GM12892 (cell line): ENCODE results near the gene ATP8B3.

Experiments
- DNase-seq: peaks from one replicate; pipeline ENCODE4 v3.0.0; 2011; ENCODE audit not compliant: insufficient read length
- FAIRE-seq: peaks from 2 replicates; lab custom pipeline; 2011; peaks lifted over from hg19 to GRCh38; lab: Jason Lieb, UNC
- POLR2A ChIP-seq: IDR thresholded peaks from 2 replicates; pipeline ENCODE4 v1.6.1; 2011; ENCODE audit warnings: low read depth, low read length, control low read depth
- POLR2AphosphoS5 ChIP-seq: IDR thresholded peaks from 2 replicates; pipeline ENCODE4 v1.6.1; 2011; ENCODE audit warnings: low read depth, low read length, control low read depth
- TAF1 ChIP-seq: IDR thresholded peaks from 2 replicates; pipeline ENCODE4 v1.6.1; 2011; ENCODE audit warnings: low read depth, mild to moderate bottlenecking, control low read depth, low read length, borderline replicate concordance

The ATP8B3 gene

DNA sequence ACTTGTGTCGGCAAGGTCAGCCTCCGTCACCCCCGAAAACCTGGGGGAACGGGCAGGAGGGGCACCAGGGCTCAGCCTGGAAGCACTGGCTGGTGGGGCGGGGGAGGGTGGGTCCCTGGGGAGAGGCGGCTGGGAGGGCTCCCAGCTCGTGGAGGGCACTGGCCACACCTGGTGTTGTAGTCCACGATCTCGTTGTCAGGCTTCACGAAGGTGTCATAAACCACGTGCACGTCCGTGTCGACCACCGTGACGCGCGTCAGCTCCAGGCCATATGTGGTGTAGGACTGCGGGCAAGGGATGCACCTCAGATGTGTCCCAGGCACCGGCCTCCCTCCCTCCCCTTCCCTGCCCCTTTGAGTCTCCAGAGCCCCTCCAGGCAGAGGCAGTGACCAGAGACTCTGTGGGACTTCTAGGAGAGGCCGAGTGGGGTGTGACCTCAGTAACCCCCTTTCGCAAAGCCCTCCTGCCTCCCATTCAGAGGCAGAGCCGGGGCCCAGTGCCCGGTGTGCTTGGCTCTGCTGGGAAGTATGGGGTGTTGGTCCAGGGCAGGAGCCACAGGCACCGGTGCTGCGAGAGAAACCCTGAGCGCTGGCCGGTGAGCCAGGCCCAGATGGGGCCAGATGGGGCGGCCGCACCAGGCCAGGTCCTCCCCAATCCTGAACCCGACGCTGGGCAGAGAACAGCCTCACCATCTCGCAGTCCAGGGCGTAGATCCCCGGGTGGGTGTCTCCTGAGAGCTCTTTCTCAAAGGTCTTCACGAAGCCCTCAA is 4.6 kb upstream of the ATP8B3 start:
- DNase-seq, result no peak
- FAIRE-seq, result no peak

DNA sequence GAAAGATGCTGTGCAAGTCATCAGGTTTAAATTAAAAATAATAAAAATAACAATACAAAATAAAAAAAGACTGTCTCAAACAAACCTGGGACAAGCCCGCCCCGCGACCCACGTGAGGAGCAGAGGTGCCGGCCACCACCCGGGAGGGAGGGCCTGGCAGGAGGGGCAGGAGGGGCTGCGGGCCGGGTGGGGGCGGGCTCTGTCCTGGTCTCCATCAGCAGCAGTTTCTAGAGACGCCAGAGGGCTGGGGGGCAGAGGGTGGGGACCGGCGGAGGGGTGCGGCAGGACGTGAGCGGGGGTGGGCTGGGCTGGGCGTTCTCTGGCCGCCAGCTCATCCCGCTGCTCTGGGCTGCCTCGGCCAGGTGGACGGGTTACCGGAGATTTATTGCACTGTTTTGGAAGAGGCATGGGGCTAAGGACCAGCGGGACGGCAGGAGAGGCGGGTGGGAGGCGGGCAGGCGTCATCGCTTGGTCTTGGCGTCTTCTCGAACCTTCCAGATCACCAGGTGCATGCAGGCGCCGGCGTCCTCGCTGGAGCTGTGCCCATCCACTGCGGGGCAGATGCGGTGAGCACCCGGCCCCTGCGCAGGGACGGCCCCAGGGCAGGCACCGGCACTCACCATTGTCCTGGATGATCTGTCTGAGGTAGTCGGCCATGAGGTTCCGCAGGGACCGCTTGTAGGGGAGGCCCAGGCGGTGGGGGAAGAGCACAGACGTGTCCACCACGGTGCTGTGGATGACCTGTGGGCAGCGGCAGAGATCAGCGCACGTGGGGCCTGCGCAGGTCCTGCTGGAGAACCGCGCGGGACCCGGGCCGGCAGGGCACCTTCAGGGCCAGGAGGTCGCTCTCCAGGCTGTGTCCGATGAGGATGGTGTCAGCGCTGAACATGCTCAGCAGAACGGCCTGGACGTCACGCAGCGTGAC is 3.8 kb upstream of the ATP8B3 start:
- TF ChIP-seq POLR2A (no peak), POLR2AphosphoS5 (no peak), TAF1 (no peak)
- FAIRE-seq (no peak), DNase-seq (no peak)

More for the DNA sequence above, 4.6 kb upstream of the ATP8B3 start:
- TF ChIP-seq POLR2AphosphoS5 (no peak), TAF1 (no peak), POLR2A (no peak)

DNA sequence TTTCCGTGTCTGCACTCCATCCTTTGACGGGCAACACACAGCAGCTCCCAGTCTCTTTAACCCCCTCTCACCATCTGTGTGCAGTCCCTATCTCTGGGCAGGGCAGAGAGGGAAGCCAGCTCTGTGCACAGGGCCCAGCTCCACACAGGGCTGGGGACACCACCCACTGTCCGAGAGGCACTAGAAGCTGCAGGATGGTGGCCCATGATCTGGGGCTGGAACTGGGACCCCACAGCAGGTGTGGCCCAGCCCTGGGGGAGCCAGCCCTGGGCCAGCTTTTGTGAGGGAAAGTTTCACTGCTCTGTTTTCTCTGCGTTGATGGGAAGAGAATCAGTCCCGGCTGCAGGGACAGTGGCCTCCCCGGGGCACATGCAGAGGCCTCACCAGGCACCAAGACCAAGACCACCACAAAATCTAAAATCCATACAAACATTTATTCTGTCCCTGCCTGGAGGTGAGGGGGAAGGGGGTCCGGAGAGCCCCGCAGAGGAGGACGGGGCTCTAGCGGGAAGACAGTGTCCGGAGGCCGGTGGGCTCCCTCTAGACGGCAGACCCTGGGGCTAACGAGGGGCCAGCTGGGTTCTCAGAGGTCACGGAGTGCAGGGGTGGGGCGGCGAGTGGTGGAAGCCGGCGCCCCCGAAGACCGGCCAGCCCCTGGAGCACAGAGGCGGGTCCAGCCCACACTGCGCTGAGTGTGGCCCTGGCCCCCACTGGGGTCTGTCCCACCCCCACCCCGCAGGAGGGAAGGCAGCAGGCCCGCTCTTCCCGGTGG is 2.9 kb upstream of the ATP8B3 start:
- FAIRE-seq, result no peak
- no peak for DNase-seq
- no peak for TF ChIP-seq POLR2AphosphoS5
- TF ChIP-seq TAF1, result no peak
- no peak; the same call in 1 of the 2 replicates for TF ChIP-seq POLR2A

DNA sequence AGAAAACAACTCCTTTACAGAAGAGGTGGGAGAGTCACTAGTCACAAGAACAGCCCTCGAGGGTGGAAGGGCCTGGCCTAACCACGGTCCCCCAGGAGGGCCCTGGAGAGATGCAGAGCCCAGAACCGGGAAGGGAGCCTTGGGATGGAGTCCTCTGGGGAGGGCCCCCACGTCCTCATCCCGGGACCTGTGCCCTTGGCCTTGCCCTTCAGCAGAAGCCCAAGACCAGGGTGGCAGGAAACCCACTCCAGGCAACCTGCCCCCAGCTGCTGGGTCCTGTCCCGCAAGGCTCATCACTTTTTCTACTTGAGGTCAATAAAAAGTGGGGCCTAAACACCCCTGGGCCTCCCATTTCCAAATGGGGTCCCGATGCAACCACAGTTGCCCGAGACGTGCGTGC is 2.3 kb upstream of the ATP8B3 start:
- TF ChIP-seq POLR2A, result no peak; the same call in 1 of the 2 replicates
- no peak for TF ChIP-seq TAF1
- no peak for TF ChIP-seq POLR2AphosphoS5
- FAIRE-seq (no peak), DNase-seq (no peak)

GRCh38 chr19:1813192-1814182 is 1.4 kb upstream of the ATP8B3 start:
- FAIRE-seq (no peak), DNase-seq (no peak)
- TF ChIP-seq TAF1 (no peak), POLR2A (no peak), POLR2AphosphoS5 (no peak)

DNA sequence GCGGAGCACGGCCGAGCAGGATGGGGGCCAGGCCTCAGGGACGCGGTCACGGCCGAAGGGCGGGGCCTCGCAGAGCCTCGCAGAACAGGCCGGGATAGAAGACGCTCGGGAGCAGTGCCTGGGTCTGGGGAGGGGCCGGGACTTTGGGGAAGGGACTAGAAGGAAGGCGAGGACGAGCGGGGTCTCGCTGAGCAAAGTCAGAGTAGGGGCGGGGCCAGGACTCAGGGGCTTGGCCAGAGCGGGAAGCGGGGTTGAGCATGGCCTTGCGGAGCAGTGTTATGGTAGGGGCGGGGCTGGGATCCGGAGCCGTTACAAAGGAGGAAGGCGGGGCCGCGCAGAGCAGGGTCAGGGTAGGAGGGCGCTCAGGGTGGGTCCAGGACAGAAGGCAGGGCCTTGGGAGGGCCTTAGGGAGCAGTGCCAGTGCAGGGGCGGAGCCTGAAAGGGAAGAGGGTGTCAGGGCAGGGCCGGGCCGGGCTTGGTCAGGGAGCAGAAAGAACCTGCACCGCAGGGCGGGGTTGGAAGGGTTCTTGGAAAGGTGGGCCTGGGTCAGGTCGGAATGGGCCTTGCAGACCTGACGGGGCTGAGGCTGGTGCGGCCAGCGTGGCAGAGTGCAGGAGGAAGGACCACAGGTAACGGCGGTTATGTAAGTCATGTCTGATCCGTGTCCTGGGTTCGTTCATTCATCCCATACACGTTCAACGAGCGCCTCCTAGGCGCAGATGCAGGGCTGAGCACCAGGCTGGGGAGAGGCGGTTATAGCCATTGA is 533 bp upstream of the ATP8B3 start:
- DNase-seq (peak; percentile 95), FAIRE-seq (peak; percentile 93)
- TF ChIP-seq POLR2A (no peak), TAF1 (no peak), POLR2AphosphoS5 (no peak)

- DNase-seq (no peak), FAIRE-seq (no peak)
- TF ChIP-seq POLR2A, result no peak
- no peak for TF ChIP-seq POLR2AphosphoS5
- no peak for TF ChIP-seq TAF1
These were observed 593 bp downstream of the ATP8B3 start for GRCh38 chr19:1811472-1811894.

- DNase-seq (no peak), FAIRE-seq (no peak)
- TF ChIP-seq POLR2AphosphoS5, result no peak
These were observed 1.5 kb downstream of the ATP8B3 start for GRCh38 chr19:1810439-1811160.

DNA sequence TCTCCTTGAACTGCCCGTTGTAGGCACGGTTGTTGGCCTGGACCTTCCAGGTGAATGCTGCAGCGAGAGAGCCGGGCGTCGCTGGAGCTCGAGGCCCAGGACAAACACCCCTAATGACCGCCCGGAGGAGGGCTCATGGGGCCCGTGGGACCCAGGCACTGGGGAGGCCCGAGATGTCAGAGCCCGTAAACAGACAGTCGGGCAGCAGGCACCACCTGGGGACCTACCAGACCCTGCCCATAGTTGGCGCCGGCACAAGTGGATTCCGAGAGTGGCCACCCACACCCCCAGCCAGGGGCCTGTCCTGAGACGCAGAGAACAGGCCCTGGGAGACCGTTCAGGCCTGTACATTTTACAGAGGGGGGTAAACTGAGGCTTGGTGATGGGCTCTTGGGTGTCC is 2.4 kb downstream of the ATP8B3 start:
- TF ChIP-seq POLR2AphosphoS5 (no peak), POLR2A (no peak), TAF1 (no peak)
- DNase-seq, result no peak

More for the DNA sequence above, 2.4 kb downstream of the ATP8B3 start:
- FAIRE-seq, result no peak
